SIG-M5 treated with dmso at 0.1 percent for 504 hours (cell line): ENCODE data around the gene MPZ.
"Not testable (repeated sequence)": the region's sequence is repeated elsewhere in the genome, so short reads cannot be mapped to it uniquely, and the experiment has no call there.

ENCODE experiments used
- DNase-seq: peaks from one replicate; lab custom pipeline; 2025; ENCODE audit not compliant: unreplicated experiment; lab: John Stamatoyannopoulos, UW

MPZ gene

GRCh38 chr1:161309868-161310267, at the start of gene MPZ:
MPZ (minus strand) TSS chr1:161309968; CDS start chr1:161309905, 63 bp downstream.
- no peak for DNase-seq

DNA sequence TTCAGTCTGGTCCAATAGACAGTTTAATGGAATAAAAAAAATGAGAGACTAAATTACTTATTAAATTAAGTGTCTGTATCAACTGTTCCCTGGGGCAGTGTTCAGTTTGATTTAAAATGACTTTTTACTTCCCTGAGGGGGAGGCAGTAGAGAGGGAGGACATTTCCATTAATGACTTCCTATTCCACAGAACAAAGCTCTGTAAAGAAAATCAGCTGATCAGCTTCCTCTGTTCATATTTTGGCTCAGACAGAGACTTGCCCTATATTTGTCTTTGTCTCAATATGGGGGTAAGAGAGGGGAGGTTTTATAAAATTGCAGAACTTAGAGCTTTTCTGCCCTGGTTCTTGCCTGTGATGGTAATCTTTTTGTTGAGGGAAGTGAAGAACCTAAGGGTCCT, 49.5 kb upstream of the MPZ start:
- DNase-seq, result peak; percentile 33

GRCh38 chr1:161357073-161357472, 47.3 kb upstream of the MPZ start:
- DNase-seq, result no peak

- no peak for DNase-seq
These were observed 41.7 kb upstream of the MPZ start for GRCh38 chr1:161351482-161351881.

- peak; percentile 14 for DNase-seq
These were observed 40.9 kb upstream of the MPZ start for GRCh38 chr1:161350671-161351070.

DNA sequence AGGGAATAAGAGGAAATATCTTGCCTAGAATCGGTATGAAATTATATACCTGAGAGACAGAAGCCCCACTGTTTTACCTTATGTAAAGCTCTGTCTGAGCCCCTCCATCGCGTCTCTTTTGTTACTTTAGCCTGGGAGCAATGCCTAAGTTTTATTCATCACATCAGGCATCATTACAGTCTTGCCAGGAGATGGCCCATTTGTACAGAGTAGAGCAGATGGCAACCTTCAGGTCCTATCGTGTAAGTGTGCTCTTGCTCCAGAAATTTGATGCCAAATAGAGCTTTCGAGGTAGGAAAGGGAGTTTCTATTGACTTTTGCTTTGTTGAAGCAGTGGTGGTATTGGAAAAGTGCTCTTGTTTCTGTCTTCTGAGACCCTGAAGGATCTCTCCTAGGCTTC, 33.1 kb upstream of the MPZ start:
- DNase-seq, result no peak

DNA sequence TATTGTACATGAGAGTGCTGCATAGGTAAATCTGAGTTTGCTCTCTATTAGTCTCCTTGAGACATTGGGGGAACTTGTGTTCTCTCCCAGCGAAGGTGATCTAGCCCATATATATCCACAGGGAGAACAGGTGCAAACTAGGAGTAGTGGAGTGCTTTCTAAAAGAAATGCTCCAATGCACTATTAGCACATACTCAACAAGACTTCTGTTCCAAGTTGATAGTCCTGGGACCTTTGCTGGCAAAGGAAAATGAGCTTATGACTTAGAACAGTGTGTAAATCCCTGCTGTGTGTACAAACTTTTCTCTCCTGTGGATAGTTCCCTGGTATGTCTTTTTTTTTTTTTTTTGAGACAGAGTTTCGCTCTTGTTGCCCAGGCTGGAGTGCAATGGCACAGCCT, 32.4 kb upstream of the MPZ start:
- DNase-seq, result no peak

DNA sequence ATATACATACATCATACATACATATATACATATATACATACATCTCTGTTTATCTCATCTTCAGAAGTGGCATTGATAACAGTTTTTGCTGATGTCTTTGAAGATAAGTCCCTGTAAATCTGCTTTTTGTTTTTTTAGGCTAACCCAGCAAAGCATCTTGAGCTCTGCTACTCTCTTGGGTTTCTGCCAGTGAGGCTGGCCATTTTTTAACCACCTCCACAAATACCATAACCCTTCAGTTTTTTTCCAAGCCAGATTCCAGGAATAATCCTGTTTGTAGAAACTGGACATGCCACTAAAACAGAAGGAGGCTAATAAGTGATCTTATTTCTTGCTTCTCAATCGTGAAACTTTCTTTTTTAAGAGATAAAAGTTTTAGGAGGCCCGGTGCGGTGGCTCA, 26.0 kb upstream of the MPZ start:
- no peak for DNase-seq

- DNase-seq, result no peak
These were observed 23.4 kb upstream of the MPZ start for GRCh38 chr1:161333166-161333565.

DNA sequence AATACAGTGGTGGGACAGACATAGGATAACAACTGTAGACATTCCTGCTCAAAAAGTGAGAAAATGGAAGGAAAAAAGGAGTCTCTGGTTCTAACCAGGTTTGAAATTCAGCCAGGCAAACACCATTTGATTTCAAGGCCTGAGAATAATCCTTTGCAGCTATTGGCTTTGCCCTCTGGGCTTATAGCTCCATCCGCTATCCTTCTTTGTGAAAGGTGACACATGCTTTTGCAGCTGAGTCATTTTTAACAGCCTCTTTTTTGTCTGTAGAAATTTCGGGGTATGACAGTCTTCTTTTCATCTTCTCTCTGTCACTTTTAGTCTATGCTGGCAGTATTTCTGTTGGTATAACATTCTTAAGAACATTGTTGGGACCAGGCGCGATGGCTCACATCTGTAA, 20.6 kb upstream of the MPZ start:
- DNase-seq, result no peak

- no peak for DNase-seq
These were observed 14.3 kb upstream of the MPZ start for GRCh38 chr1:161324020-161324419.

DNA sequence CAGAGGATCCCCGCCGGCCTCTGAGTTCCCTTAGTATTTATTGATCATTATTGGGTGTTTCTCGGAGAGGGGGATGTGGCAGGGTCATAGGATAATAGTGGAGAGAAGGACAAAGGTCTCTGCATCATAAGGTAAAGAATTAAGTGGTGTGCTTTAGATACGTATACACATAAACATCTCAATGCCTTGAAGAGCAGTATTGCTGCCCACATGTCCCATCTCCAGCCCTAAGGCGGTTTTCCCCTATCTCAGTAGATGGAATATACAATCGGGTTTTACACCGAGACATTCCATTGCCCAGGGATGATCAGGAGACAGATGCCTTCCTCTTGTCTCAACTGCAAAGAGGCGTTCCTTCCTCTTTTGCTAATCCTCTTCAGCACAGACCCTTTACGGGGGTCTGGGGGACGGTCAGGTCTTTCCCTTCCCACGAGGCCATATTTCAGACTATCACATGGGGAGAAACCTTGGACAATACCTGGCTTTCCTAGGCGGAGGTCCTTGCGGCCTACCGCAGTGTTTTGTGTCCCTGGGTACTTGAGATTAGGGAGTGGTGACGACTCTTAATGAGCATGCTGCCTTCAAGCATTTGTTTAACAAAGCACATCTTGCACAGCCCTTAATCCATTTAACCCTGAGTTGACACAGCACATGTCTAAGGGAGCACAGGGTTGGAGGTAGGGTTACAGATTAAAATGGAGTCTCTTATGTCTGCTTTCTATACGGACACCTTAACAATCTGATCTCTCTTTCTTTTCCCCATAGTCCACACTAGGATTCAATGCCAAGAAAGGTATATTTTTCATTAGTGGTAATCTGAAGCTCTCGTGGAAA, 6.3 kb upstream of the MPZ start:
- not testable (repeated sequence) for DNase-seq

GRCh38 chr1:161314201-161314981, 4.6 kb upstream of the MPZ start, which contains the start of gene SDHC:
SDHC (plus strand) TSS chr1:161314381; CDS start chr1:161314406, 25 bp downstream.
- peak; percentile 85 for DNase-seq

GRCh38 chr1:161313554-161314200, 3.9 kb upstream of the MPZ start:
- no peak for DNase-seq

GRCh38 chr1:161311595-161312181, 1.9 kb upstream of the MPZ start:
- DNase-seq, result no peak

DNA sequence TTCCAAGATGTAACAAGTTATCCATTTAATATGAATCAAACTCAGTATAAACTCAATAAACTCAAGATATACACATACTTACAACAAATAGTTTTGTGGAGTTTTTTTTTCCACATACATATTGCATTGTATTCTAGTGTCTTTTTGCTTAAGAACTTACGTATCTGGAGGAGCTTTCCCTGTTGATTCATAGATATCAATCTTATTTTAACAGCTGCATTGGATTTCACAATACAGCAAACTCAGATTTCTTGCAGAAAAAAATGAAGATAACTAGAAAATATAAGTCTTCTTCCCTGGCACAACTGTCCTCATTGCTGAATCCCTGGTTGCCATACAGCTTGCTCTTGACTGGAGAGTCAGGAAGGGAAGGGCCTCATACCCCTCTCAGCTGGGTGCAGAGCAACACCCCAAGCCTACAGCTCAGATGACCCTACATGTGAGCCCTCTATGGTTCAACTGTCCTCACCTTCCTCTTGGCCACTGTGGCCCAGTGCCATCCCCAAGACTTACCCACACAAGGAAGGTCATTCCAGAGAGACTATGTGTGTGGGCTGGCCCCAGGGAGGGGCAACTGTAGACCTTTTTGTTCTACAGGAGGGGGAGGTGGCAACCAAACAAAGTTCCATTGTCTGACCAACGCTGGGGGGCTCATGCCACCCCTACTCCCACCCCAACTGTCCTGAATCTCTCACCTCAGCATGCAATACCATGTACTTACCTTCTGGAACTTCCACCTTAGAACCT, 1.7 kb downstream of the MPZ start:
- no peak for DNase-seq

DNA sequence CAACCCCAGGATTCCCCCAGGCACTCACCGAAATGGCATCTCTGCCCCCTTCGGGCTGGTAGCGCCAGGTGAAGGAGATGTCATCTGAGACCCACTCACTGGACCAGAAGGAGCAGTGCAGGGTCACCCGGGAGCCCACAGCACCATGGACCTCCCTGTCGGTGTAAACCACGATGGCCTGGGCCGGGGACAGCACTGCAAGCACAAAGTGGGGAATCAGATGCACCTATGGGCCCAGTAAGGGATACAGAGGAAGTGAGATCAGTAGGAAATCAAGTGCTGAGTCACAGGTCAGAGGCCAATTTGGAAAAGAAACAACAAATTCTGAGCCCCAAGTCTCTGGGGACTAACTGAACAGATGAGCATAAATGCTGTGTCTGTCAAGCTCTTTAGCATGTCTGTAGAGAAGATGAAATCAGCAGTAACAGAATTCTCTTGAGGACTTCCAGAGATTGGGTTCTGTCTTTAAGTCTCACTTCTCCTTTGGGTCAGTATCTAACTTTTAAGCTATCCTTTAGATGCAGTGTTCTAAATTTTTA, 2.5 kb downstream of the MPZ start:
- DNase-seq, result peak; percentile 28

DNA sequence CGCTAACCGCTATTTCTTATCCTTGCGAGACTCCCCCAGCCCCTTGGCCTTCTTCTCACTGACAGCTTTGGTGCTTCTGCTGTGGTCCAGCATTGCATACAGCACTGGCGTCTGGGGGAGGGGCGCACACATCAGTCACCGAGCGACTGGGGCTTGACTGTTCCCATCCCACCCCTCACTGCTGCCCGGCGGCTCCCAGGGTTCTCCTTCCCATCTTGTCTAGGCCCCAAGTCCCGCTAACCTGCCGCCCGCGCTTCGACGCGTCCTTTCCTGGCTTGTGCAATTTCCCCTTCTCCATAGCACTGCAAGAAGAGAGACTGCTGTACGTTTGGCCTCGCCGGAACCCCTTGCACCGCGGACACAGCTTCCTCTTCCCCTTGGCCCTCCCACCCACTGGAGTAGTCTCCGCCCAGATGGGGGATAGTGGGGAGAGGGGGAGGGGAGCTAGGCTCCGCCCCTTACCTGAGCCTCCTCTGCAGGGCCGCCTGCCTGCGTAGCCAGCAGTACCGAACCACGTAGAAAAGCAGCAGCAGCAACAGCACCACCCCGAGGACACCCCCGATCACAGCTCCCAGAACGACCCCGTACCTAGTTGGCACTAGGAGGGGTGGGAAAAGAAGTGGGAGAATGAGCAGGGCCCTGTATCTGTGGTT, 3.8 kb downstream of the MPZ start:
- DNase-seq, result peak; percentile 96

- DNase-seq, result no peak
These were observed 4.6 kb downstream of the MPZ start for GRCh38 chr1:161304927-161305866.
